Kidney epithelial cell (primary cell): Measurements from ENCODE around the gene NR2F1. TPM values are rescaled to one million over a fixed set of nuclear protein-coding genes. Genes with fewer than 3 reads are reported as not detected.
A peak's percentile ranks its signal among the peaks of the same experiment; 100 is the strongest.

Experiments
- DNase-seq: peaks from one replicate; pipeline ENCODE4 v3.0.0-alpha.2; 2010; ENCODE audit warnings: low read depth
- H3K27me3 ChIP-seq: 2 replicates; pipeline ENCODE4 v1.6.0; 2011; ENCODE audit warnings: low read length; ENCODE audit not compliant: control insufficient read depth, insufficient read depth
- H3K36me3 ChIP-seq: 2 replicates; pipeline ENCODE4 v1.5.1; 2011; ENCODE audit warnings: low read length; ENCODE audit not compliant: control insufficient read depth, insufficient read depth
- H3K4me3 ChIP-seq: 2 replicates; pipeline ENCODE4 v1.5.1; 2011; ENCODE audit warnings: low read depth, mild to moderate bottlenecking, control low read depth, low read length
- CTCF ChIP-seq: IDR thresholded peaks from 2 replicates; pipeline ENCODE4 v1.5.1; 2011; ENCODE audit warnings: mild to moderate bottlenecking, moderate library complexity, low read length, control low read depth, inconsistent platforms; ENCODE audit not compliant: insufficient read depth, poor library complexity, severe bottlenecking
- total RNA-seq: library from RNA; depleted of rRNA; stranded (reverse); fragments of >200 nt; gene quantifications from 2 replicates; pipeline ENCODE4 v1.2.3, GENCODE V29; 2015

Gene NR2F1
- total RNA-seq, 1 donor from 2014 or later, result 13.2 TPM

- H3K36me3 ChIP-seq, result no peaks in the 10 kb centered on the region
- H3K27me3 ChIP-seq, result peaks cover 2% of the 10 kb centered on the region
- no peak overlapping the region for H3K4me3 ChIP-seq
- DNase-seq, result no peak
- TF ChIP-seq CTCF, result no peak
Measured at GRCh38 chr5:93569300-93570160, 13.5 kb upstream of the NR2F1 start.

GRCh38 chr5:93570294-93571113 lies 12.5 kb upstream of the NR2F1 start:
- TF ChIP-seq CTCF, result no peak
- H3K36me3 ChIP-seq, result no peaks in the 10 kb centered on the region
- H3K4me3 ChIP-seq, result no peak overlapping the region
- peaks cover 2% of the 10 kb centered on the region for H3K27me3 ChIP-seq
- no peak for DNase-seq

GRCh38 chr5:93571114-93571949 lies 11.7 kb upstream of the NR2F1 start:
- TF ChIP-seq CTCF, result no peak
- Histone ChIP-seq H3K27me3 (peaks cover 2% of the 10 kb centered on the region), H3K4me3 (no peak overlapping the region), H3K36me3 (no peaks in the 10 kb centered on the region)
- DNase-seq, result no peak

- peaks cover 2% of the 10 kb centered on the region for H3K27me3 ChIP-seq
Measured at GRCh38 chr5:93572101-93572607, 10.9 kb upstream of the NR2F1 start.

More at GRCh38 chr5:93572101-93572607, 10.9 kb upstream of the NR2F1 start:
- Histone ChIP-seq H3K4me3 (peak overlapping the region; percentile 34), H3K36me3 (no peaks in the 10 kb centered on the region)
- no peak for DNase-seq
- no peak for TF ChIP-seq CTCF
